ENCODE results near the gene TFDP2. TPM values are rescaled to one million over a fixed set of nuclear protein-coding genes. Genes with fewer than 3 reads are reported as not detected.
A peak's percentile ranks its signal among the peaks of the same experiment; 100 is the strongest.

The TFDP2 gene
- total RNA-seq, 6 donors from 2014 or later: 25.1 to 48.5 (median 30.8) TPM

DNA sequence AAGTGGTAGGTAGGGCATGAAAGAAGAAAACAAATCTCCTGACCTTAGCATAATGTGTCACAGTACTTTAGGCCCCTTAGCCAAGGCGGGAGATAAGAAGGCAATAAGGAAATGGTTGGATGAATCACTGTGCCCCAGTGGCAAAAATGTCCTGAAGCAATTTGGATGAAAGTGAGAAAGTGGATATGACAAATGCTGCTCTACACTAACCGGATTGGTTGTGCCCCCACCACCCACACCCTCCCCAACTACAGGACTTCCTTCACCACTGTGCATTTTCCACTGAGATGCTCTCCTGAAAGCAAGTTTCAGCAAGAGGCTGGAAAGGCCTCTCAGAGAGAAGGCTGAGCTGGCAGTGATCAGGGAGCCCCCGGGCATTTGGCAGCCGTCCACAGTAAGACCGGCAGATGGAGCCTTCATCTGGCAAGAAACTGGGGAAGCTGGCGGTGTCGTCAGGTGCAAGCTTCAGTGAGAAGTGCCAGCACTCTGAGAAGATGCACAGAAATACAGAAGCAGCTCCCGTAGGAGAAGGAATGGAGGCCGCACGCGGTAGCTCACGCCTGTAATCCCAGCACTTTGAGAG lies 209.1 kb downstream of the TFDP2 start:
- H3K27ac ChIP-seq: no peak overlapping the region
- ATAC-seq (ENCODE audit: low FRiP score in 2 of 2): peak in 1 of 2 donors; percentile 31

GRCh38 chr3:141939759-141940158 lies 209.6 kb downstream of the TFDP2 start:
- ATAC-seq (ENCODE audit: low FRiP score in 2 of 2) (no peak), DNase-seq (no peak)
- H3K4me3 ChIP-seq: no peak overlapping the region
- H3K4me1 ChIP-seq: peaks cover 5 to 12% (median 9%) of the 10 kb centered on the region in 4 donors
- no peaks in the 10 kb centered on the region for H3K9me3 ChIP-seq
- 77 to 87% methylated on average over 4 of the region's 4 CpGs for WGBS, 2 donors
- TF ChIP-seq EP300 (IDR thresholded peaks at IDR 0.05): no peak
- no peak for TF ChIP-seq CTCF (IDR thresholded peaks at IDR 0.05)
- no peak for TF ChIP-seq POLR2AphosphoS5 (IDR thresholded peaks at IDR 0.05)
- TF ChIP-seq POLR2A (IDR thresholded peaks at IDR 0.05): no peak
- H3K27ac ChIP-seq: no peak overlapping the region
- no peaks in the 10 kb centered on the region for H3K36me3 ChIP-seq
- H3K27me3 ChIP-seq: no peaks in the 10 kb centered on the region

More for the DNA sequence above, 209.1 kb downstream of the TFDP2 start:
- Histone ChIP-seq H3K4me1 (peaks cover 5 to 12% (median 9%) of the 10 kb centered on the region in 4 donors), H3K9me3 (no peaks in the 10 kb centered on the region), H3K36me3 (no peaks in the 10 kb centered on the region), H3K4me3 (no peak overlapping the region), H3K27me3 (no peaks in the 10 kb centered on the region)
- no peak for DNase-seq
- no peak for TF ChIP-seq CTCF (IDR thresholded peaks at IDR 0.05)
- TF ChIP-seq POLR2A (IDR thresholded peaks at IDR 0.05): no peak
- no peak for TF ChIP-seq EP300 (IDR thresholded peaks at IDR 0.05)
- no peak for TF ChIP-seq POLR2AphosphoS5 (IDR thresholded peaks at IDR 0.05)
- WGBS, 2 donors: 48 to 61% methylated on average over 12 of the region's 12 CpGs

DNA sequence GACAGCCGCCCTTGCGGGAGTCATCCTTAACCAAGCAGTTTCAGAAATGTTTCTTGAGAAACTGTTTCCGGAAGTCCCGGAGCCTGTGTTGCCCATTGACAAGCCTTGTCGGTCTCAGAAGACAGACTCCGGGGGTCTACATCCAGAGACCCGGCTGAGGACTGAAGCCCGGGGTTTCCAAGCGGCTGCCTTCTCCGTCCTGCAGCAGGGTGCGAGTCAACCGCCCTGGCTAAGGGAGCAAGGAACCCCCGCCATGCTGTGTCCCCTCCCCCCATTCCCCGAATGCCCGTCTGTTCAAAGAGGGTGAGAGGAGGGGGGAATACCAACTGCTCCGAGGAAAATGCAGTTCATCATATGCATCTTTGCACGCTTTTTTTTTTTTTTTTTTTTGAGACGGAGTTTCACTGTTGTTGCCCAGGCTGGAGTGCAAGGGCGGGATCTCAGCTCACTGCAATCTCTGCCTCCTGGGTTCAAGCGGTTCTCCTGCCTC lies 211.3 kb downstream of the TFDP2 start:
- Histone ChIP-seq H3K27me3 (no peaks in the 10 kb centered on the region), H3K4me1 (peaks cover 5 to 12% (median 9%) of the 10 kb centered on the region in 4 donors), H3K27ac (no peak overlapping the region), H3K4me3 (no peak overlapping the region), H3K9me3 (no peaks in the 10 kb centered on the region), H3K36me3 (no peaks in the 10 kb centered on the region)
- TF ChIP-seq POLR2AphosphoS5 (IDR thresholded peaks at IDR 0.05): no peak
- no peak for TF ChIP-seq EP300 (IDR thresholded peaks at IDR 0.05)
- TF ChIP-seq POLR2A (IDR thresholded peaks at IDR 0.05): no peak
- TF ChIP-seq CTCF (IDR thresholded peaks at IDR 0.05): no peak
- no peak for DNase-seq
- ATAC-seq (ENCODE audit: low FRiP score in 2 of 2): no peak
- WGBS, 2 donors: 89 to 94% methylated on average over 9 to 20 of the region's 20 CpGs

- 85 to 88% methylated on average over 4 of the region's 4 CpGs for WGBS, 2 donors
- Histone ChIP-seq H3K9me3 (no peaks in the 10 kb centered on the region), H3K4me3 (no peak overlapping the region), H3K27ac (no peak overlapping the region), H3K36me3 (no peaks in the 10 kb centered on the region), H3K27me3 (no peaks in the 10 kb centered on the region), H3K4me1 (no peaks in the 10 kb centered on the region)
- DNase-seq (no peak), ATAC-seq (ENCODE audit: low FRiP score in 2 of 2) (no peak)
- TF ChIP-seq POLR2AphosphoS5 (IDR thresholded peaks at IDR 0.05) (no peak), POLR2A (IDR thresholded peaks at IDR 0.05) (no peak), EP300 (IDR thresholded peaks at IDR 0.05) (no peak), CTCF (IDR thresholded peaks at IDR 0.05) (no peak)
These were observed 215.0 kb downstream of the TFDP2 start for GRCh38 chr3:141934354-141934753.
